ENCODE results near the gene SCGB1D2.
A peak's percentile ranks its signal among the peaks of the same experiment; 100 is the strongest.

SCGB1D2 gene

DNA sequence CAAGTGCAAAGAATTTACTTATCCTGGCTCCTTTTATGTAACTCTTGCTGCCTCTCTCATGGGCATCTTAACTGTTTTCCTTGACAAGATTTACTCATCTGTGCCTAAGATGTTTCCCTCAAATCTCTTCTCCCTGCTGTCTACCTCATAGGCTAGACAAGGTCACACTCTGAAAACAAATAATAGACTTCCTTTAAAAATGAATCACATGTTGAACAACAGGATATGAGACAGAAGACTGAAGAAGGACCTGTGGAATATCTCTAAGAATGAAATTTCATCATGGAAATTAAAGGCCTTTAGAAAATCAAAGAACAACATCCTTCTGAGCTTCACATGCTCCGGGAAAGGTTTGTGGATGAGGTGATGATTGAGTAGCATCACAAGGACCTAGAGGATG lies 22.0 kb downstream of the SCGB1D2 start:
- DNase-seq = peak; percentile 79

DNA sequence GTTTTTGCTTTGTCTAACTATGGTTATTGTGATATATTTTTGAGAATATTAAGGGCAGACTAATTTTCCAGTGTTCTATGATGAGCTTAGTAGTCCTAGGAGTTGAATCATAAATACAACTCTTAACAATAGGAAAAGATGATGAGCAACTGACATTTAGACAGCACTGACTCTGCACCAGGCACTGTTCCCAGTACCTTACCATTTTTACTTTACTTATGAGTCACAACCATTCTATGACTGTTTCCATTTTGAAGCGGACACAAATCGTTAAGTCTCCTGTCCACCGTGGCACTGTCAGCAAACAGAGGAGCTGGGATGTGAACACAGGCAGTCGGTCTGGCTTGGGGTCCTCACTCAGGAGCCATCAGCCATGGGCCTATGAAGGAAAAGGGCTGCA lies 24.5 kb downstream of the SCGB1D2 start:
- peak; percentile 54 for DNase-seq

- DNase-seq = no peak
Measured at GRCh38 chr11:62267050-62267449, 25.0 kb downstream of the SCGB1D2 start.

- DNase-seq = peak; percentile 48
Measured at GRCh38 chr11:62267576-62267975, 25.5 kb downstream of the SCGB1D2 start.

DNA sequence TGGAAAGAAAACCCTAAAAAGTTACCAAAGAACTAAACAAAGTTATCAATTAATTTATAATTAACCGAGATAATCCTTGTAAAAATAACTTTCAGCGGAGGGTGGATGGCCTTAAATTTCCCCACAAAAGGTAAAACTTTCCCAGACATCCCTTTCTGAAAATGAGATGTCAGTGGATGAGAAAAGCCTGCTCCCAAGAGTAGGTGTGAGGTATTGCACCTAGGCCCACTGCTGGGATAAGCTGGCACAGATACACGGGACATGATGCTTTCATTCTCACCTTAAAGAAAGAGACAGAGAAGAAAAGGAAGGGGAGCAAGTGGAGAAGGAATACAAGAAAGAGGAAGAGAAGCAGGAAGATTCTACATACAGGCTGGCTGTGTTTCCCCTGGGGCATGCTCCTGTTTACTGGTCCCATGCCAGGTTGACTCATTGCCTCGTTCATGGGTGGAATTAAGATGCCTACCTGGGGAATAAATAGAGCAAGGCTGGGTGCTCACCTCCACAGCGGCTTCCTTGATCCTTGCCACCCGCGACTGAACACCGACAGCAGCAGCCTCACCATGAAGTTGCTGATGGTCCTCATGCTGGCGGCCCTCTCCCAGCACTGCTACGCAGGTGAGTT lies 27.7 kb downstream of the SCGB1D2 start, which contains the start of gene SCGB2A2:
SCGB2A2 (plus strand) TSS at position 505 of the 625 bp plus-strand sequence; CDS start at position 564, 59 bp downstream.
- no peak for DNase-seq

DNA sequence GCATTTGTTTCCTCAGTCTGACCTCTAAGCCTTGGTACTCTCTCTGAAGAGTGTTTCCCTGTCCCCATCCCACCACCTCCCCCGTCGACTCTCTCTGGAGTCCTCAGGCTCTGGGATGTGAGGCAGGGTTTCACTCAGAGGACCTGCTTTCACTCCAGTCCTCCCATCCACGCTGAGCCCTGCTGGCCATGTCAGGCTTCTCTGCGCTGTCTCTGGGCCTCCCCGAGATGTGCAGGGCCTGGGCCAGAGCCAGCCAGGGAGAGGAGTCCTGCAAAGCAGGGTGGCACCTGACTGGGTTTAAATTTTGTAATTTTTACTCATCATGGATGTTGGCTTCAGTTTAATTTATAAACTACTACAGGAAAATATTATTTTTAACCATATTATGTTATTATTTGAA lies 31.2 kb downstream of the SCGB1D2 start:
- DNase-seq = no peak

GRCh38 chr11:62273789-62274275 lies 31.8 kb downstream of the SCGB1D2 start:
- no peak for DNase-seq

DNA sequence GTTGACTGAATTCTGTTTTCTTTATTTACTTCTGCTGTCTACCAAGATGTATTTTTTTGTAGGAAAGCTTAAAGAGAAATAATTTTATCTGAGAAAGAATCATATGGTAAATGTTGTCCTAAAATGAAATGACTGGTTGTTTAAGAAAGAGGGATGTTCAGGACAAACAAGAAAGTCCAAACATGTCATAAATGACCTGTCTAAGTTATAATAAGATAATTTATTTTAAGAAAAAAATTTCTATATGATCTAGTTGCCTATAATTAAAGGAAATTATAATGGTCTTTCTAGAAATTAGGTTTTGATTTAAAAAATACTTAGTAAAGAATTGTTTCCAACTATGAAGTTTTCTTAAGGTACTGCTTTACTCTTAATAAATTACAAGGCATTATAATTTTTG lies 38.4 kb downstream of the SCGB1D2 start:
- no peak for DNase-seq
